BE2C (cell line): ENCODE data around the gene GRM1.

Source experiments
- DNase-seq: peaks from one replicate; pipeline ENCODE4 v3.0.0-alpha.2; 2020
- H3K27me3 ChIP-seq: fragments of 250-450 bp; sonication (Bioruptor Pico); 2 replicates; pipeline ENCODE4 v1.5.1; 2020; ENCODE audit warnings: mild to moderate bottlenecking
- H3K36me3 ChIP-seq: fragments of 250-450 bp; sonication (Bioruptor Pico); 2 replicates; pipeline ENCODE4 v1.5.1; 2020; ENCODE audit warnings: mild to moderate bottlenecking
- H3K4me1 ChIP-seq: fragments of 250-450 bp; sonication (Bioruptor Pico); 2 replicates; pipeline ENCODE4 v1.5.1; 2020
- H3K4me3 ChIP-seq: 2 replicates; pipeline ENCODE4 v1.5.1; 2011; ENCODE audit warnings: low read depth, low read length
- H3K9me3 ChIP-seq: fragments of 250-450 bp; sonication (Bioruptor Pico); 2 replicates; pipeline ENCODE4 v1.5.1; 2020
- TF ChIP-seq, protein P1 (sequence below): IDR thresholded peaks from 2 replicates; pipeline ENCODE4 v1.5.1; 2012; ENCODE audit warnings: mild to moderate bottlenecking, low read depth, low read length

GRM1 gene

DNA sequence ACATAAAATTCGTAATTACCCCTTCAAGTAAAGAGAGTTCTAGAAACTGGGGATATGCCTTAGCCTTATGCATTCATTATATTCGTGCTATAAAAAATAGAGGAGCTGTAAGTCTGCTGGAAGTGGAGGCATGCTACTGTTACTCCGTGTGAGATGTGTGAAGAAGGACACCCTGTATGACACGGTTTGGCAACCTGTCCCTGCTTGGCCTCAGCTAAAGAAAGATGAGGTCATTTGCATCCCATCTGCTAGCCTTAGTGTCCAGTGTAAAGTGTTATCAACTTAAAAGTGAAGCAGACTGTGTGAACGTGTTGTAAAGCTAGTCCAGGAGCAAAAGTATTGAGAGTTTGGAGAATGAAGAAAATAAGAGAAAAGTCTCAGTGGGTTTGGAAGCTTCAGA, 379.7 kb downstream of the GRM1 start:
- Histone ChIP-seq H3K4me3 (no peak overlapping the region), H3K9me3 (no peaks in the 10 kb centered on the region), H3K4me1 (no peaks in the 10 kb centered on the region), H3K27me3 (no peaks in the 10 kb centered on the region), H3K36me3 (no peaks in the 10 kb centered on the region)
- no peak for DNase-seq
- TF ChIP-seq, protein P1, sequence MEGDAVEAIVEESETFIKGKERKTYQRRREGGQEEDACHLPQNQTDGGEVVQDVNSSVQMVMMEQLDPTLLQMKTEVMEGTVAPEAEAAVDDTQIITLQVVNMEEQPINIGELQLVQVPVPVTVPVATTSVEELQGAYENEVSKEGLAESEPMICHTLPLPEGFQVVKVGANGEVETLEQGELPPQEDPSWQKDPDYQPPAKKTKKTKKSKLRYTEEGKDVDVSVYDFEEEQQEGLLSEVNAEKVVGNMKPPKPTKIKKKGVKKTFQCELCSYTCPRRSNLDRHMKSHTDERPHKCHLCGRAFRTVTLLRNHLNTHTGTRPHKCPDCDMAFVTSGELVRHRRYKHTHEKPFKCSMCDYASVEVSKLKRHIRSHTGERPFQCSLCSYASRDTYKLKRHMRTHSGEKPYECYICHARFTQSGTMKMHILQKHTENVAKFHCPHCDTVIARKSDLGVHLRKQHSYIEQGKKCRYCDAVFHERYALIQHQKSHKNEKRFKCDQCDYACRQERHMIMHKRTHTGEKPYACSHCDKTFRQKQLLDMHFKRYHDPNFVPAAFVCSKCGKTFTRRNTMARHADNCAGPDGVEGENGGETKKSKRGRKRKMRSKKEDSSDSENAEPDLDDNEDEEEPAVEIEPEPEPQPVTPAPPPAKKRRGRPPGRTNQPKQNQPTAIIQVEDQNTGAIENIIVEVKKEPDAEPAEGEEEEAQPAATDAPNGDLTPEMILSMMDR, result no peak

DNA sequence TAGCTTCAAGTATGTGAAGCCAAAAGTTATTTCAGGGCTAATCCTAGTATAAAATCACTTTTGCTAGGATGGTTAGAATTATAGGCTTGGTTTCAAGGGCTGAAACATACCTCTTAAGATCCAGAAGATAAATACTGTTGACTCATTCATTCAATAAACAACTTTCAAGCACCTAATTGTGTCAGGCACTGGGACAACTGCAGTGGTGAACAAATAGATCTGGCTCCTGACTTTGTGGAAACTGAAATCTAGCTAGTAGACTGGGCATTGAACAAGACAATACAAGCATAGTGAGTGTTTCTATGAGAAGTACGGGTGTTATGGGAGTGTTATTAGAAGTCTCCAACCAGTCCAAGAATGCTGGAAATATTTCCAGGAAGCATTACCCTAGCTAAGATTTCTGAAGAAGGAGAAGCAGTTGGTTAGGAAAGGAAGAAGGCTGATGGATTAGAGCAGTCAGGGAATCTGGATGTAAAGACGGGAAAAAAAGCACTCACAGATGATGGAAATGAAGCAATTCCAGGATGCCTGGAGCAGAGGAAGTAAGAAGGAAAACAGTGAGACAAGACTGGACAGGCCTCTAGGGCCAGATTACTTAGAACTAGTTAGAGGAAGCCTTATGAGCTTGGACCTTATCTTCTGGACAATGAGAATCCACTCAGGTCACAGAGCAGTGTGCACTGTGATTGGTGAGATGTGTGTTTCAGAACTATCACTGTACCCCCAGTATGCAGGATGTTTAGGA, 382.2 kb downstream of the GRM1 start:
- DNase-seq, result no peak
- TF ChIP-seq, protein P1, result no peak
- no peaks in the 10 kb centered on the region for H3K4me1 ChIP-seq
- no peak overlapping the region for H3K4me3 ChIP-seq
- H3K36me3 ChIP-seq, result no peaks in the 10 kb centered on the region
- H3K9me3 ChIP-seq, result no peaks in the 10 kb centered on the region
- H3K27me3 ChIP-seq, result no peaks in the 10 kb centered on the region

DNA sequence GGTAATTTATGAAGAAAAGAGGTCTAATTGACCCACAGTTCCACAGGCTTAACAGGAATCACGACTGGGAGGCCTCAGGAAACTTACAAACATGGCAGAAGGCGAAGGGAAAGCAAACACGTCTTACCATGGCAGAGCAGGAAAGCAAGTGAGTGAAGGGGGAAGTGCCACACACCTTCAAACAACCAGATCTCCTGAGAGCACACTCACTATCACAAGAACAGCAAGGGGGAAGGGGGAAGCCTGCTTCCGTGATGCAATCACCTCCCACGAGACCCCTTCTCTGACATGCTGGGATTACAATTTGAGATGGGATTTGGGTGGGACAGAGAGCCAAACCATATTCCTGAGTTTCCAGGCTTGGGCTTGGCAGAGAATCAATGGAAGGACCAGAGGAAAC, 390.7 kb downstream of the GRM1 start:
- Histone ChIP-seq H3K27me3 (no peaks in the 10 kb centered on the region), H3K36me3 (no peaks in the 10 kb centered on the region), H3K9me3 (no peaks in the 10 kb centered on the region), H3K4me3 (no peak overlapping the region), H3K4me1 (peaks cover 3% of the 10 kb centered on the region; the same call in 1 of the 2 replicates)
- TF ChIP-seq, protein P1, result no peak
- DNase-seq, result no peak

DNA sequence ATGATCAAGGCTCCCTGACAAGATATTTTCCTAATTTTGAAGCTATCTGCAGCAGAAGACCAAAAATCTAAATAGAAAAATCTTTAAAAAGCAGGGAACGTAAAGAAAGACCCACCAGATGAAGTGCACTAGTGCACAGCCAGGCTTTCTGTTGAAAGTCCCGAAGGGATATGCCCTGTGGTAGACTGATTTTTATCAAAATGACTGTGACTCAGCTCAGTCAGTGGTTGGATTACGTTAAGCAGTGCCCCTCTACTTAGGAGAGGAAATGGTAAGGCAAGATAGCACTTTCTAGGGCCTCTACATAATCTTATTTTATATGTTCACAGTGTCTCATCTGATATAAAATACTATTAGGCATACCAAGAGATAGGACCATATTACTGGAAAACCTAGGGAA, 391.4 kb downstream of the GRM1 start:
- no peaks in the 10 kb centered on the region for H3K36me3 ChIP-seq
- no peaks in the 10 kb centered on the region for H3K9me3 ChIP-seq
- H3K4me1 ChIP-seq, result peaks cover 3% of the 10 kb centered on the region; the same call in 1 of the 2 replicates
- no peak overlapping the region for H3K4me3 ChIP-seq
- no peaks in the 10 kb centered on the region for H3K27me3 ChIP-seq
- TF ChIP-seq, protein P1, result no peak
- DNase-seq, result no peak

DNA sequence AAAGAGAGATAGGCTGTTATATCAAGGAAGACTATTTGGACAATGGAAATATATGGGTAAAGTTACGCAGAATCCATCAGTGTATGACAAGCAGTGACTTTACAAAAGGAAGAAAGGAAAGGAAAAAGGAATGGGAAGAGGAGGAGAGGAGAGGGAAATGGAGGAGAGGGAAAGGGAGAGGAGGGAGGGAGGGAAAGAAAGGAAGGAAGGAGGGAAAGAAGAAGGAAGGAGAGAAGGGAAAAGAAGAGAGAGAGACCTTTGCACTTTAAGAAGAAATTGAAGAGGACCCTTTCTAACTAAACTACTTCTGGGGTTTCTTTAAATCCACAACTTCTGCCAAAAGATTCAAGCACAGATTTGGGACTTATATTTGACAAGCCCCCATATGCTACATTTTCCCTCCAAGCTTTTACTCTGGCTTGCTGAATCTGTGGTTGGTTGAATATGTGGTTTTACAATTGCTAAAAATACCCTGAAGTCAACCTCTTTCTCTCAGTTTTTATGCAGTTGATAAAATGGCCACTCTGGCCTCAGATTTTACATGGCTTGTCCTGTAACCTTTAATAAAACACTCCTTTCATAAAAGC, 394.0 kb downstream of the GRM1 start:
- no peaks in the 10 kb centered on the region for H3K36me3 ChIP-seq
- H3K27me3 ChIP-seq, result no peaks in the 10 kb centered on the region; the same call in 1 of the 2 replicates
- no peak overlapping the region for H3K4me3 ChIP-seq
- TF ChIP-seq, protein P1, result no peak
- peaks cover 3% of the 10 kb centered on the region; the same call in 1 of the 2 replicates for H3K4me1 ChIP-seq
- no peaks in the 10 kb centered on the region for H3K9me3 ChIP-seq
- DNase-seq, result no peak

DNA sequence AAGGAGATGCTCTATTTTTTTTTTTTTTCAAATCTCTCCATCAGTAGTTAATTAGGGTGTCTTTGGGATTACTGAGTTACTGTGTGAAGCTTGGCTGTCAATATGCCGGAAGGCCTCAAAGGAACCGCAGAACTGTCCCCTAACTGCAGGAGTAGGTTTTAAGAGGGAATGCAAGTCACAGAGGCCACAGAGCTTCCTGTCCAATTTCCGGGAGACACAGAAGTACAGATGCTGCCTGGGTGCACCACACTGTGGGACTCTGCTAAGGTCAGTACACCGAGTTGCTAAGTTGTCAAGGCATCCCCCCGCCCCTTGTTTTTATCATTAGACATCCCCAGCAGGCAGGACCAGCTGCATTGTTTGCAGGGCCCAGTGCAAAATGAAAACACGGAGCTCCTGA, 394.6 kb downstream of the GRM1 start:
- TF ChIP-seq, protein P1, result no peak
- no peak overlapping the region for H3K4me3 ChIP-seq

More for the DNA sequence above, 394.6 kb downstream of the GRM1 start:
- Histone ChIP-seq H3K36me3 (no peaks in the 10 kb centered on the region), H3K4me1 (peaks cover 3% of the 10 kb centered on the region; the same call in 1 of the 2 replicates), H3K9me3 (no peaks in the 10 kb centered on the region), H3K27me3 (no peaks in the 10 kb centered on the region; the same call in 1 of the 2 replicates)
- no peak for DNase-seq
